ENCODE measurements around the gene FADS2. TPM values are rescaled to one million over a fixed set of nuclear protein-coding genes. Genes with fewer than 3 reads are reported as not detected.

FADS2 gene
- total RNA-seq, 1 experiment from 2014 or later, result 17.1 TPM

DNA sequence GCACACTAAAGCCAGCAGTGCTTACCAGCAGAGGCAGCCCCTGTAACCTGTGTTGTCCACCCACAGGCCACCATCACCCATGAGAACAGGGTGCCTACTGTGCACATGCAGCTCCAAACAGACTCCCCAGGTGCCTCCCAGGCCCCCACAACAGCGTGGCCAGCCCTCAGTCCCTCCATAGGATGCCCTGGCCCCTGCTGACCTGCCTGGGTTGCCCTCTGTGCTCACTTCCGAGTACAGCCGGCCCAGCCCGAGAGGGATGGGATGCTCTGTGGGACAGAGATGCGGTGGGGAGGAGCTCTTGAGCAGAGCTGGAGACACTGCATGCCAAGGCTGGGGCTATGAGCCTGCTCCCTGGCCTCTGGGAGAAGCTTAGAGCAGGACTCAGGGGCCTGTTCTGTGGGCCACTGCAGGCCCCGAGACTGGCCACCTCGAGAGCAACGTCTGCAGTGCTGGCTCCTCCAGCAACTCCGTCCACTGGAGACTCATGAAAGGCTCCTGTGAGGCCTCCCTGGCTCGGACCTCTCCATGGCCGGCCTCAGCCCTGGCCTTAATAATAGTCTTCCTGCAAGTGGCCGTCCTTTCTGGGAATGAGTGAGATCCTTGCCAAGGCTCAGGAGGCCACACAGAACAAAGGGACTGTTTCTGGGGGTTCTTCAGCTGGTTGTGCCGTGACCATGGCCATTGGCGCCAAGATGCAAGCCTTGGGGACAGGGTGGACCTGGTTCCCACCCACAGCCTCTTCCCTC is 27.0 kb downstream of the FADS2 start:
- ChIA-PET CTCF (no interaction called here), POLR2A (no interaction called here), RAD21 (ENCODE audit: low non-redundant PET in 1 of 2, low total read pairs in 2 of 2, uncharacterized antibody in 2 of 2, unreplicated experiment in 2 of 2) (no interaction called here)
- DNase-seq (ENCODE audit: low read depth, low spot score), result no peak
- intact Hi-C loops (cut with micrococcal nuclease), result no loop called here
- Histone ChIP-seq H3K4me1 (ENCODE audit: control insufficient read depth in 1 of 2, insufficient read depth in 2 of 2, low read length in 2 of 2) (peaks cover 4% of the 10 kb centered on the region in 2 experiments), H4K20me1 (ENCODE audit: insufficient read depth) (no peaks in the 10 kb centered on the region), H3K36me3 (ENCODE audit: control insufficient read depth in 1 of 2, insufficient read depth in 2 of 2, low read length in 2 of 2) (no peaks in the 10 kb centered on the region), H3K9ac (ENCODE audit: low read length) (no peak overlapping the region), H3K9me2 (ENCODE audit: insufficient read depth) (no peaks in the 10 kb centered on the region), H3K9me3 (ENCODE audit: control insufficient read depth in 1 of 2, insufficient read depth in 1 of 2, low read depth in 1 of 2, low read length in 2 of 2) (no peaks in the 10 kb centered on the region), H3K4me2 (ENCODE audit: low read length) (no peak overlapping the region), H2AFZ (ENCODE audit: low read depth, low read length, poor library complexity, severe bottlenecking) (no peak overlapping the region), H3K27ac (ENCODE audit: low read depth, low read length) (no peak overlapping the region), H3K4me3 (replicated peaks in 1 of 2; ENCODE audit: low read depth in 1 of 2, low read length in 2 of 2) (no peak overlapping the region), H3K27me3 (ENCODE audit: insufficient read depth, low read length) (no peaks in the 10 kb centered on the region), H3K79me2 (ENCODE audit: insufficient read depth, low read length) (no peaks in the 10 kb centered on the region)
- ATAC-seq, result no peak
- no TSS peak for BruUV-seq (replicated peaks)
- TF ChIP-seq, protein P1, sequence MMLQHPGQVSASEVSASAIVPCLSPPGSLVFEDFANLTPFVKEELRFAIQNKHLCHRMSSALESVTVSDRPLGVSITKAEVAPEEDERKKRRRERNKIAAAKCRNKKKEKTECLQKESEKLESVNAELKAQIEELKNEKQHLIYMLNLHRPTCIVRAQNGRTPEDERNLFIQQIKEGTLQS (IDR thresholded peaks at IDR 0.05), result no peak
- TF ChIP-seq ZFX (IDR thresholded peaks at IDR 0.05) (no peak), ZNF274 (IDR thresholded peaks at IDR 0.05; ENCODE audit: low read depth, low read length) (no peak)

DNA sequence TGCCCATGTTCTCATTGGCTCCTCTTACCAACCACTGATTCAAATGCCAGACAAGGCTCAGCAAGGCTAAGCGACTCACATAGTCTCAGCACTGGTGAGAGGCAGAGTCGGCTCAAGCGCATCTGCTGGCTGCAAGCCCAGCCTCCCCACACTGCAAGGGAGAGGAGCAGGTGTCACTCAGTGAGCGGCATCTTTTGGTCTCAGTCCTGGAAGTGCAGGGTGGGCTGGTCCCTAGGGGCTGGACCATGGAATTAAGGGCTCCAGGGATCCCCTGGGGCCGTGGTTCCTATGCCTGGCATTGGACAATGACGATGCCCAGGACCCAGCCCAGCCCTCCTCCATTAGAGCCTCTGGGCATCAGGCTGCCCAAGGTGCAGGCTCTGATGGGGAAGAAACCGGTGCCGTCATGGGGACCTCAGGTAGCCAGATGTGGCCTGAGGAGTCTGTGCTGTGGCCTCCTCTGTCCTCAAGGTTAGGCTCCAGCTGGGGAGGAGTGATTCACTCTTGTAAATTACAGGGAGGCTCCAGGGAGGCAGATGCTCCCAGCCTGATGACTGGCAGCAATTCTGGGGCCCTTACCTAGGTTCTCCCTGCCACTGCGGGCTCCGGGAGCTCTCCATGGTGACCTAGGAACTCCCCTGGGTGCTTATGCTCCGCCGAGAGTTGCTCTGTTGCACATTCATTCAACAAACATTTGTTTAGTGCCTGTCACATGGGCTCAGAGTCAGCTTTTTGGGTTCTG is 28.0 kb downstream of the FADS2 start:
- Histone ChIP-seq H3K36me3 (ENCODE audit: control insufficient read depth in 1 of 2, insufficient read depth in 2 of 2, low read length in 2 of 2) (no peaks in the 10 kb centered on the region), H3K9ac (ENCODE audit: low read length) (no peak overlapping the region), H3K4me2 (ENCODE audit: low read length) (no peak overlapping the region), H3K4me1 (ENCODE audit: control insufficient read depth in 1 of 2, insufficient read depth in 2 of 2, low read length in 2 of 2) (peaks cover 11 to 12% of the 10 kb centered on the region in 2 experiments), H3K9me3 (ENCODE audit: control insufficient read depth in 1 of 2, insufficient read depth in 1 of 2, low read depth in 1 of 2, low read length in 2 of 2) (no peaks in the 10 kb centered on the region), H2AFZ (ENCODE audit: low read depth, low read length, poor library complexity, severe bottlenecking) (no peak overlapping the region), H3K9me2 (ENCODE audit: insufficient read depth) (no peaks in the 10 kb centered on the region), H3K27me3 (ENCODE audit: insufficient read depth, low read length) (no peaks in the 10 kb centered on the region), H3K27ac (ENCODE audit: low read depth, low read length) (no peak overlapping the region), H4K20me1 (ENCODE audit: insufficient read depth) (no peaks in the 10 kb centered on the region), H3K4me3 (replicated peaks in 1 of 2; ENCODE audit: low read depth in 1 of 2, low read length in 2 of 2) (no peak overlapping the region), H3K79me2 (ENCODE audit: insufficient read depth, low read length) (no peaks in the 10 kb centered on the region)
- no peak for DNase-seq (ENCODE audit: low read depth, low spot score)
- ATAC-seq, result no peak
- TF ChIP-seq YY1 (IDR thresholded peaks at IDR 0.05; ENCODE audit: extremely low read depth, insufficient replicate concordance, low read depth, low read length), result no peak
- BruUV-seq (replicated peaks), result no TSS peak
- RAD21 ChIA-PET (ENCODE audit: low non-redundant PET in 1 of 2, low total read pairs in 2 of 2, uncharacterized antibody in 2 of 2, unreplicated experiment in 2 of 2), result no interaction called here
- CTCF ChIA-PET, result no interaction called here
- intact Hi-C loops (cut with micrococcal nuclease), result no loop called here
- POLR2A ChIA-PET, result no interaction called here

Data from HCT116 (cell line).